Umbilical cord (tissue), 2 donors: Measurements from ENCODE around the gene ATP11C. TPM values are rescaled to one million over a fixed set of nuclear protein-coding genes. Genes with fewer than 3 reads are reported as not detected.
"Not testable (repeated sequence)": the region's sequence is repeated elsewhere in the genome, so short reads cannot be mapped to it uniquely, and the experiment has no call there.

Experiments used
- DNase-seq: peaks from one replicate; pipeline ENCODE4 v3.0.0-alpha.2; 2015; ENCODE audit warnings: low spot score
- total RNA-seq: library from RNA; depleted of rRNA; stranded (reverse); fragments of >200 nt; gene quantifications from one replicate; pipeline ENCODE4 v1.2.3, GENCODE V29; 2014; ENCODE audit warnings: low replicate concordance; ENCODE audit not compliant: insufficient read depth

The ATP11C gene
- total RNA-seq, 1 donor from 2014 or later, result 27.4 TPM

- DNase-seq, result no peak
Observed at GRCh38 chrX:139734996-139735395, 197.9 kb downstream of the ATP11C start.

- no peak for DNase-seq
Observed at GRCh38 chrX:139725720-139726119, 207.1 kb downstream of the ATP11C start.

- no peak for DNase-seq
Observed at GRCh38 chrX:139724626-139725025, 208.2 kb downstream of the ATP11C start.

- DNase-seq, result no peak
Observed at GRCh38 chrX:139720979-139721378, 211.9 kb downstream of the ATP11C start.

GRCh38 chrX:139720136-139720535, 212.7 kb downstream of the ATP11C start:
- DNase-seq, result no peak

GRCh38 chrX:139708067-139708466, 224.8 kb downstream of the ATP11C start, which contains the start of gene MCF2:
MCF2 (minus strand) TSS chrX:139708167; CDS start chrX:139651744, 56,423 bp downstream.
- DNase-seq, result no peak

- no peak for DNase-seq
Observed at GRCh38 chrX:139702658-139703057, 230.2 kb downstream of the ATP11C start.

- no peak for DNase-seq
Observed at GRCh38 chrX:139692908-139693307, 239.9 kb downstream of the ATP11C start.

- no peak for DNase-seq
Observed at GRCh38 chrX:139692506-139692849, 240.4 kb downstream of the ATP11C start.

- no peak for DNase-seq
Observed at GRCh38 chrX:139691843-139692505, 240.9 kb downstream of the ATP11C start.

GRCh38 chrX:139691493-139691842, 241.4 kb downstream of the ATP11C start:
- peak; percentile 2 for DNase-seq

- not testable (repeated sequence) for DNase-seq
Observed at GRCh38 chrX:139685175-139685574, 247.7 kb downstream of the ATP11C start.

GRCh38 chrX:139680356-139680755, 252.5 kb downstream of the ATP11C start:
- no peak for DNase-seq

Other genes with a start within 250 kb of the ATP11C start
- 4.8 TPM for gene MCF2, start 224.9 kb downstream of the ATP11C start, total RNA-seq
- 0.48 TPM for gene CXorf66, start 32.5 kb upstream of the ATP11C start, total RNA-seq